Measurements from ENCODE around the gene BTN2A1. TPM values are rescaled to one million over a fixed set of nuclear protein-coding genes. Genes with fewer than 3 reads are reported as not detected.

BTN2A1 gene
- total RNA-seq, 1 experiment from 2014 or later: 13.1 TPM

DNA sequence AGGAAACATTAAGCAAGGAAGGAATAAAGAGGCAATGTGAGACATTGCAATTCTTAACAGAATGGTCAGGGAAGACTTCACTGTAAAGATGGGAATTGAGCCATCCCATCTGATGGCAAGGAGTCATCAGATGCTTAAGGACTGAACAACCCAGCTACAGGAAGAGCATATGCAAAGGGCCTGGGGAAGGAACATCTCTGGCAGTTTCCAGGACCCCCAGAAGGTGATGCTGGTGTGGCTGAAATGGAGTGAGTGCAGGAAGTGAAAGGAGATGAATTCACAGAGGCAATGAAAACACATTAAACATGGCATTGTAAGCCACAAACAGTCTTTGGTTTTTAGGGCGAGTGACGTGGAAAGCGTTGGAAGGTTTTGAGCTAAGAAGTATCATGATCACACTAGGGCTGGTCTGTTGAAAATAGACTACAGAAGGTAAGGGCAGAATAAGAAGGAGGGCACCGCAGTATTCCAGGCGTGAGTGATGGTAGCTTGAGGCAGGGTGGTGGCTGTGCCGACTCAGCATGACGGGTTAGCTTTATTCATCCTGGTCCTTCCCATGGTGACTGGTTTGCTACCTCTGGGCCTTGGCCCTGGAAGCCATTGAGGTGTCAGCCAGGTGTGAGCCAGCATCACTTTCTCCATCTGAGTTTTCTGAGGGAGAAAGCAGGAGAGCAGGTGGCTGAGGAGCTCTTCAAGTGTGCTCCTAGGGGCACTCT is 6.8 kb downstream of the BTN2A1 start:
- no peak overlapping the region for H3K9ac ChIP-seq (ENCODE audit: low read length)
- H3K4me1 ChIP-seq (ENCODE audit: insufficient read depth, low read length): peaks cover 8% of the 10 kb centered on the region; the same call in 1 of the 2 replicates
- no peaks in the 10 kb centered on the region for H3K9me3 ChIP-seq (ENCODE audit: low read length)
- no peaks in the 10 kb centered on the region for H3K27me3 ChIP-seq (ENCODE audit: low read length)
- no peak for DNase-seq
- peaks cover 23% of the 10 kb centered on the region for H3K79me2 ChIP-seq (ENCODE audit: low read length)
- H4K20me1 ChIP-seq (ENCODE audit: low read length): no peaks in the 10 kb centered on the region
- H2AFZ ChIP-seq (ENCODE audit: low read length): no peak overlapping the region
- no peaks in the 10 kb centered on the region for H3K9me2 ChIP-seq (replicated peaks; ENCODE audit: low read length)
- no peak overlapping the region for H3K4me3 ChIP-seq (ENCODE audit: low read length)
- H3K36me3 ChIP-seq (ENCODE audit: low read depth, low read length): peaks cover 59% of the 10 kb centered on the region
- no peak overlapping the region for H3K4me2 ChIP-seq (ENCODE audit: low read length)
- CTCF ChIA-PET: no interaction called here
- intact Hi-C loops (cut with micrococcal nuclease): no loop called here
- BruUV-seq (replicated peaks): no TSS peak
- POLR2A ChIA-PET (ENCODE audit: unreplicated experiment): no interaction called here
- TF ChIP-seq, protein P1, sequence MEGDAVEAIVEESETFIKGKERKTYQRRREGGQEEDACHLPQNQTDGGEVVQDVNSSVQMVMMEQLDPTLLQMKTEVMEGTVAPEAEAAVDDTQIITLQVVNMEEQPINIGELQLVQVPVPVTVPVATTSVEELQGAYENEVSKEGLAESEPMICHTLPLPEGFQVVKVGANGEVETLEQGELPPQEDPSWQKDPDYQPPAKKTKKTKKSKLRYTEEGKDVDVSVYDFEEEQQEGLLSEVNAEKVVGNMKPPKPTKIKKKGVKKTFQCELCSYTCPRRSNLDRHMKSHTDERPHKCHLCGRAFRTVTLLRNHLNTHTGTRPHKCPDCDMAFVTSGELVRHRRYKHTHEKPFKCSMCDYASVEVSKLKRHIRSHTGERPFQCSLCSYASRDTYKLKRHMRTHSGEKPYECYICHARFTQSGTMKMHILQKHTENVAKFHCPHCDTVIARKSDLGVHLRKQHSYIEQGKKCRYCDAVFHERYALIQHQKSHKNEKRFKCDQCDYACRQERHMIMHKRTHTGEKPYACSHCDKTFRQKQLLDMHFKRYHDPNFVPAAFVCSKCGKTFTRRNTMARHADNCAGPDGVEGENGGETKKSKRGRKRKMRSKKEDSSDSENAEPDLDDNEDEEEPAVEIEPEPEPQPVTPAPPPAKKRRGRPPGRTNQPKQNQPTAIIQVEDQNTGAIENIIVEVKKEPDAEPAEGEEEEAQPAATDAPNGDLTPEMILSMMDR (conservative IDR thresholded peaks at IDR 0.05; ENCODE audit: low read depth, low read length): no peak
- H3F3A ChIP-seq (ENCODE audit: low read length, unreplicated experiment): no peaks in the 10 kb centered on the region
- H3K27ac ChIP-seq (ENCODE audit: low read length): no peak overlapping the region
- ATAC-seq: no peak

DNA sequence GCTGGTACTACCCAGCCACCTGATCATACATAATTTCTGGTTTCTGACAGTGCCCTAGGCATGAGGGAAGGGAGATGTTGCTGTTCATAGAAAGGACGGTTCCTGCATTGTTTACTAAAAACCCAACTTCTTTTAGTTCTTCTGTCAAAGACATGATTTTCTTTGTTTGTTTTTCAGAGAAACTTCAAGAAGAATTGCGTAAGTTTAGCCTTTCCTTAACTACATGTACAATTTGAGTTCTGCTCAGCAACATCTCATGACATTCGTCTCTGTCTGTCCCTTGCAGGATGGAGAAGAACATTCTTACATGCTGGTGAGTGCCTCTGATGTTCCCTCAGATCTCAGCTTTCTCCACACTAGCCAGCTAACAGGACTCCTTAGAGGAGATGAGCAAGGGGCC is 8.0 kb downstream of the BTN2A1 start:
- Histone ChIP-seq H3K4me3 (ENCODE audit: low read length) (no peak overlapping the region), H3K9me3 (ENCODE audit: low read length) (no peaks in the 10 kb centered on the region), H3K9ac (ENCODE audit: low read length) (no peak overlapping the region), H4K20me1 (ENCODE audit: low read length) (no peaks in the 10 kb centered on the region), H3K4me1 (ENCODE audit: insufficient read depth, low read length) (0 out of 2 replicates have a peak, but pooled peaks cover 3% of the 10 kb centered on the region), H3K36me3 (ENCODE audit: low read depth, low read length) (peaks cover 47% of the 10 kb centered on the region), H3K27ac (ENCODE audit: low read length) (no peak overlapping the region), H2AFZ (ENCODE audit: low read length) (no peak overlapping the region), H3F3A (ENCODE audit: low read length, unreplicated experiment) (no peaks in the 10 kb centered on the region), H3K9me2 (replicated peaks; ENCODE audit: low read length) (no peaks in the 10 kb centered on the region), H3K4me2 (ENCODE audit: low read length) (no peak overlapping the region), H3K79me2 (ENCODE audit: low read length) (peaks cover 11% of the 10 kb centered on the region; the same call in 1 of the 2 replicates), H3K27me3 (ENCODE audit: low read length) (no peaks in the 10 kb centered on the region)
- POLR2A ChIA-PET (ENCODE audit: unreplicated experiment): no interaction called here
- BruUV-seq (replicated peaks): no TSS peak
- DNase-seq: no peak
- TF ChIP-seq EZH2 (IDR thresholded peaks at IDR 0.05; ENCODE audit: low read length, unreplicated experiment) (no peak), EZH2phosphoT487 (IDR thresholded peaks at IDR 0.05; ENCODE audit: borderline replicate concordance, low read length) (no peak)
- TF ChIP-seq, protein P1 (conservative IDR thresholded peaks at IDR 0.05; ENCODE audit: low read depth, low read length): no peak
- intact Hi-C loops (cut with micrococcal nuclease): no loop called here
- no peak for ATAC-seq
- CTCF ChIA-PET: no interaction called here

DNA sequence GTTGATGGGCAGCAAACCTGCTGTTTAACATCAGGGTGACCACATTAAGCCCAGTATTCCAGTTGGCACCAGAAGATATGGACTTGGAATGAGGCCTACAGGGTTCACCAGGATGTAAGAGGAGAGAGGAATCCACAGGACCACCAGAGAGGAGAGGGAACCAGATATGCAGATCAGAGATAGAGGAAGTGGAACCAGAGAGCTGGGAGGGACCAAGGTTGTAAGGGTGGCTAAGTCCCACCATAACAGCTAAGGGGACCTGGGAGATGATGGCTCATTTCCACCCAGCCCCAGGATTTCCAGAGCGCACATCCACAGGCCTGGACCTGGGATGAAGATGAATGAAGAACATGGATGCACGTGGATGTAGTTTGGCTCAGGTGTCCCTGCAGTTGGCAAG is 11.1 kb downstream of the BTN2A1 start:
- Histone ChIP-seq H3K9ac (ENCODE audit: low read length) (no peak overlapping the region), H4K20me1 (ENCODE audit: low read length) (no peaks in the 10 kb centered on the region), H3K4me3 (ENCODE audit: low read length) (no peak overlapping the region), H3K36me3 (ENCODE audit: low read depth, low read length) (peaks cover 33% of the 10 kb centered on the region), H3K79me2 (ENCODE audit: low read length) (no peaks in the 10 kb centered on the region), H3K4me2 (ENCODE audit: low read length) (no peak overlapping the region), H3K9me3 (ENCODE audit: low read length) (no peaks in the 10 kb centered on the region), H3F3A (ENCODE audit: low read length, unreplicated experiment) (no peaks in the 10 kb centered on the region), H2AFZ (ENCODE audit: low read length) (no peak overlapping the region), H3K9me2 (replicated peaks; ENCODE audit: low read length) (no peaks in the 10 kb centered on the region), H3K27ac (ENCODE audit: low read length) (no peak overlapping the region), H3K27me3 (ENCODE audit: low read length) (no peaks in the 10 kb centered on the region), H3K4me1 (ENCODE audit: insufficient read depth, low read length) (peaks cover 6% of the 10 kb centered on the region; the same call in 1 of the 2 replicates)
- intact Hi-C loops (cut with micrococcal nuclease): no loop called here
- ChIA-PET CTCF (no interaction called here), POLR2A (ENCODE audit: unreplicated experiment) (no interaction called here)
- BruUV-seq (replicated peaks): no TSS peak
- DNase-seq: no peak
- no peak for ATAC-seq
- no peak for TF ChIP-seq EZH2 (IDR thresholded peaks at IDR 0.05; ENCODE audit: low read length, unreplicated experiment)
- no peak for TF ChIP-seq EZH2phosphoT487 (IDR thresholded peaks at IDR 0.05; ENCODE audit: borderline replicate concordance, low read length)
- TF ChIP-seq, protein P1 (conservative IDR thresholded peaks at IDR 0.05; ENCODE audit: low read depth, low read length): no peak
